ENCODE results near the gene SMIM27.

Gene SMIM27

GRCh38 chr9:32558408-32558934 is 6.3 kb downstream of the SMIM27 start:
- Histone ChIP-seq H3K9me3 (ENCODE audit: insufficient read depth, low read length) (no peaks in the 10 kb centered on the region), H3K9ac (ENCODE audit: insufficient read length, low read depth) (no peak overlapping the region), H3K4me1 (ENCODE audit: insufficient read depth, insufficient read length) (no peaks in the 10 kb centered on the region), H3K36me3 (ENCODE audit: insufficient read depth, insufficient read length, low read length) (peaks cover 17% of the 10 kb centered on the region), H3K27me3 (ENCODE audit: insufficient read depth, insufficient read length) (no peaks in the 10 kb centered on the region), H3K4me3 (ENCODE audit: insufficient read length, low read depth) (no peak overlapping the region)
- DNase-seq (ENCODE audit: low read depth, low spot score): no peak
- no peak for TF ChIP-seq SUZ12 (IDR thresholded peaks at IDR 0.05; ENCODE audit: extremely low read depth, insufficient read depth, insufficient read length)
- no peak for TF ChIP-seq ZNF274 (IDR thresholded peaks at IDR 0.05; ENCODE audit: low read depth, low read length)
- TF ChIP-seq YY1 (IDR thresholded peaks at IDR 0.05; ENCODE audit: insufficient read depth, insufficient read length): no peak

GRCh38 chr9:32565967-32566366 is 13.8 kb downstream of the SMIM27 start:
- H3K27me3 ChIP-seq (ENCODE audit: insufficient read depth, insufficient read length): no peaks in the 10 kb centered on the region
- DNase-seq (ENCODE audit: low read depth, low spot score): no peak
- H3K9ac ChIP-seq (ENCODE audit: insufficient read length, low read depth): no peak overlapping the region
- no peak overlapping the region for H3K4me3 ChIP-seq (ENCODE audit: insufficient read length, low read depth)
- no peaks in the 10 kb centered on the region for H3K9me3 ChIP-seq (ENCODE audit: insufficient read depth, low read length)
- H3K36me3 ChIP-seq (ENCODE audit: insufficient read depth, insufficient read length, low read length): peaks cover 60% of the 10 kb centered on the region
- no peaks in the 10 kb centered on the region for H3K4me1 ChIP-seq (ENCODE audit: insufficient read depth, insufficient read length)
- TF ChIP-seq YY1 (IDR thresholded peaks at IDR 0.05; ENCODE audit: insufficient read depth, insufficient read length) (no peak), SUZ12 (IDR thresholded peaks at IDR 0.05; ENCODE audit: extremely low read depth, insufficient read depth, insufficient read length) (no peak), ZNF274 (IDR thresholded peaks at IDR 0.05; ENCODE audit: low read depth, low read length) (no peak)

- no peak overlapping the region for H3K9ac ChIP-seq (ENCODE audit: insufficient read length, low read depth)
- TF ChIP-seq ZNF274 (IDR thresholded peaks at IDR 0.05; ENCODE audit: low read depth, low read length): no peak
- no peak for TF ChIP-seq YY1 (IDR thresholded peaks at IDR 0.05; ENCODE audit: insufficient read depth, insufficient read length)
- no peak for TF ChIP-seq SUZ12 (IDR thresholded peaks at IDR 0.05; ENCODE audit: extremely low read depth, insufficient read depth, insufficient read length)
- H3K9me3 ChIP-seq (ENCODE audit: insufficient read depth, low read length): no peaks in the 10 kb centered on the region
- H3K4me1 ChIP-seq (ENCODE audit: insufficient read depth, insufficient read length): no peaks in the 10 kb centered on the region
- H3K27me3 ChIP-seq (ENCODE audit: insufficient read depth, insufficient read length): no peaks in the 10 kb centered on the region
- no peak for DNase-seq (ENCODE audit: low read depth, low spot score)
- peaks cover 64% of the 10 kb centered on the region for H3K36me3 ChIP-seq (ENCODE audit: insufficient read depth, insufficient read length, low read length)
- H3K4me3 ChIP-seq (ENCODE audit: insufficient read length, low read depth): no peak overlapping the region
Measured at GRCh38 chr9:32566770-32567169, 14.6 kb downstream of the SMIM27 start.

- Histone ChIP-seq H3K36me3 (ENCODE audit: insufficient read depth, insufficient read length, low read length) (peaks cover 52% of the 10 kb centered on the region), H3K9ac (ENCODE audit: insufficient read length, low read depth) (no peak overlapping the region), H3K4me3 (ENCODE audit: insufficient read length, low read depth) (no peak overlapping the region), H3K27me3 (ENCODE audit: insufficient read depth, insufficient read length) (no peaks in the 10 kb centered on the region), H3K9me3 (ENCODE audit: insufficient read depth, low read length) (no peaks in the 10 kb centered on the region), H3K4me1 (ENCODE audit: insufficient read depth, insufficient read length) (no peaks in the 10 kb centered on the region)
- no peak for DNase-seq (ENCODE audit: low read depth, low spot score)
- TF ChIP-seq YY1 (IDR thresholded peaks at IDR 0.05; ENCODE audit: insufficient read depth, insufficient read length): no peak
- TF ChIP-seq SUZ12 (IDR thresholded peaks at IDR 0.05; ENCODE audit: extremely low read depth, insufficient read depth, insufficient read length): no peak
Measured at GRCh38 chr9:32570262-32570661, 18.1 kb downstream of the SMIM27 start.

GRCh38 chr9:32571969-32572899 is 20.1 kb downstream of the SMIM27 start:
- DNase-seq (ENCODE audit: low read depth, low spot score): peak; percentile 66

GRCh38 chr9:32572900-32573523 is 20.9 kb downstream of the SMIM27 start, which contains the start of gene NDUFB6:
Gene NDUFB6 (minus strand): TSS chr9:32573159. CDS start chr9:32573060, 99 bp downstream.
- H3K36me3 ChIP-seq (ENCODE audit: insufficient read depth, insufficient read length, low read length): peaks cover 27% of the 10 kb centered on the region
- DNase-seq (ENCODE audit: low read depth, low spot score): peak; percentile 92
- H3K4me3 ChIP-seq (ENCODE audit: insufficient read length, low read depth): peak within 1 kb of the TSS; percentile 97
- TF ChIP-seq SUZ12 (IDR thresholded peaks at IDR 0.05; ENCODE audit: extremely low read depth, insufficient read depth, insufficient read length): no peak
- TF ChIP-seq ZNF274 (IDR thresholded peaks at IDR 0.05; ENCODE audit: low read depth, low read length): no peak
- no peak for TF ChIP-seq YY1 (IDR thresholded peaks at IDR 0.05; ENCODE audit: insufficient read depth, insufficient read length)
- peak within 1 kb of the TSS; percentile 97 for H3K9ac ChIP-seq (ENCODE audit: insufficient read length, low read depth)
- H3K4me1 ChIP-seq (ENCODE audit: insufficient read depth, insufficient read length): no peaks in the 10 kb centered on the region
- no peaks in the 10 kb centered on the region for H3K9me3 ChIP-seq (ENCODE audit: insufficient read depth, low read length)
- no peaks in the 10 kb centered on the region for H3K27me3 ChIP-seq (ENCODE audit: insufficient read depth, insufficient read length)

More at GRCh38 chr9:32571969-32572899, 20.1 kb downstream of the SMIM27 start:
- H3K4me3 ChIP-seq (ENCODE audit: insufficient read length, low read depth): peak overlapping the region; percentile 97
- peak overlapping the region; percentile 97 for H3K9ac ChIP-seq (ENCODE audit: insufficient read length, low read depth)
- H3K36me3 ChIP-seq (ENCODE audit: insufficient read depth, insufficient read length, low read length): peaks cover 33% of the 10 kb centered on the region
- no peaks in the 10 kb centered on the region for H3K4me1 ChIP-seq (ENCODE audit: insufficient read depth, insufficient read length)
- no peaks in the 10 kb centered on the region for H3K9me3 ChIP-seq (ENCODE audit: insufficient read depth, low read length)
- no peaks in the 10 kb centered on the region for H3K27me3 ChIP-seq (ENCODE audit: insufficient read depth, insufficient read length)
- TF ChIP-seq YY1 (IDR thresholded peaks at IDR 0.05; ENCODE audit: insufficient read depth, insufficient read length): no peak
- TF ChIP-seq ZNF274 (IDR thresholded peaks at IDR 0.05; ENCODE audit: low read depth, low read length): no peak
- TF ChIP-seq SUZ12 (IDR thresholded peaks at IDR 0.05; ENCODE audit: extremely low read depth, insufficient read depth, insufficient read length): no peak

GRCh38 chr9:32573821-32574220 is 21.7 kb downstream of the SMIM27 start:
- TF ChIP-seq YY1 (IDR thresholded peaks at IDR 0.05; ENCODE audit: insufficient read depth, insufficient read length): no peak
- TF ChIP-seq ZNF274 (IDR thresholded peaks at IDR 0.05; ENCODE audit: low read depth, low read length): no peak
- peaks cover 21% of the 10 kb centered on the region for H3K36me3 ChIP-seq (ENCODE audit: insufficient read depth, insufficient read length, low read length)
- no peaks in the 10 kb centered on the region for H3K9me3 ChIP-seq (ENCODE audit: insufficient read depth, low read length)
- H3K4me3 ChIP-seq (ENCODE audit: insufficient read length, low read depth): no peak overlapping the region
- no peak for DNase-seq (ENCODE audit: low read depth, low spot score)
- peak overlapping the region; percentile 97 for H3K9ac ChIP-seq (ENCODE audit: insufficient read length, low read depth)
- no peaks in the 10 kb centered on the region for H3K27me3 ChIP-seq (ENCODE audit: insufficient read depth, insufficient read length)
- H3K4me1 ChIP-seq (ENCODE audit: insufficient read depth, insufficient read length): no peaks in the 10 kb centered on the region
